Activated CD4-positive, CD25-positive, alpha-beta regulatory T cell treated with anti-CD3 and anti-CD28 coated beads, Interleukin-2, amount 50 U/mL, for 72 hours (primary cell): Measurements from ENCODE around the gene CFAP73.
"Not testable (repeated sequence)": the region's sequence is repeated elsewhere in the genome, so short reads cannot be mapped to it uniquely, and the experiment has no call there.

Source experiments
- DNase-seq: peaks from one replicate; pipeline ENCODE4 v3.0.0; 2021

The CFAP73 gene

GRCh38 chr12:113196582-113196981, 47.1 kb downstream of the CFAP73 start:
- DNase-seq = no peak

DNA sequence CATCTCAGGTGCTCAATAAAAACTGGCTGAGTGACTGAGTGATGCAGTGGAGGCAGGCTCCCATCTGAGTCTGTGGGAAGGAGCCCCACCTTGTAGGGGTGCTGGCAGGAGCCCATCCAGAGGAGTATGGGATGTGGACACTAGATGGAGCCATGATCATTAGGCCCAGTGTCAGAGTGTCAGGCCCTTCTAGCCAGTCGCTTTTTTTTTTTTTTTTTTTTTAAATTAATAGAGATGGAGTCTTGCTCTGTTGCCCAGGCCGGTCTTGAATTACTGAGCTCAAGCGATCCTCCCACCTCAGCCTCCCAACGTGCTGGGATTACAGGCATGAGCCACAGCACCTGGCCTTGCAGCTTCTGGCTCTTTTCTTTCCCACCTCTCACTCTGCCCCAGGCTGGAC, 47.5 kb downstream of the CFAP73 start:
- DNase-seq = no peak

- no peak for DNase-seq
These were observed 48.1 kb downstream of the CFAP73 start for GRCh38 chr12:113197518-113198077.

DNA sequence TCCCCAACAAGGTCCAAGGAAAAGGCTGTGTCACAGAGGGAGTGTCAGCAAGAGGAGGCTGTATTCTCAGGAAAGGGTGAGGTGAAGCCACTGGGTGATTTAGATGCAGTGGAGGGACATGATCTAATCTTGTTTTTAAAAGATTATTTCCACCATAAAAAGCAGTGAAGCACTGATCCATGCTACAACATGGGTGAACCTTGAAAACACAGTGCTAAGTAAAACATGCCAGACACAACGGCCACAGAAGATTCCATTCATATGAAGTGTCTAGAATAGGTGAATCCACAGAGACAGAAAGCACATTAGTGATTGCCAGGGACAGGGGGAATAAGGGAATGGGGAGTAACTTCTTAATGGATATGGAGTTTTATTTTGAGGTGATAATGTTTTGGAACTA, 48.8 kb downstream of the CFAP73 start:
- DNase-seq = no peak

GRCh38 chr12:113200021-113200797, 50.7 kb downstream of the CFAP73 start:
- DNase-seq = no peak

- DNase-seq = no peak
These were observed 52.0 kb downstream of the CFAP73 start for GRCh38 chr12:113201187-113202177.

GRCh38 chr12:113202300-113203075, 53.0 kb downstream of the CFAP73 start:
- DNase-seq = no peak

GRCh38 chr12:113203852-113204760, 54.6 kb downstream of the CFAP73 start:
- no peak for DNase-seq

DNA sequence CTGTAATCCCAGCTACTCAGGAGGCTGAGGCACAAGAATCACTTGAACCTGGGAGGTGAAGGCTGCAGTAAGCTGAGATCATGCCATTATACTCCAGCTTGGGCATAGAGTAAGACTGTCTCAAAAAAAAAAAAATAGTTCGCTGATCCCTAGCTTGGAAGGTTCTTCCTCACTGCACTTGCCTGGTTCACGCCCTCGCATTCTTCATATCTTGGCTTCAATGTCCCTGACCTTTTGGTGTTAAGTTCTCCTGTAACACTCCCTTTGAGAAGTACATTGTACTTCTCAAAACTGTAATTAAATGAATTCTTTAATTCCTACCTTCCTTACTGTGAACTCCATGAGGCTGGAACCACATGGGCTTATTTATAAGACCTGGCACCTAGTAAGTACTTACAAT, 55.3 kb downstream of the CFAP73 start:
- DNase-seq = no peak

GRCh38 chr12:113206802-113207201, 57.3 kb downstream of the CFAP73 start:
- DNase-seq = not testable (repeated sequence)

DNA sequence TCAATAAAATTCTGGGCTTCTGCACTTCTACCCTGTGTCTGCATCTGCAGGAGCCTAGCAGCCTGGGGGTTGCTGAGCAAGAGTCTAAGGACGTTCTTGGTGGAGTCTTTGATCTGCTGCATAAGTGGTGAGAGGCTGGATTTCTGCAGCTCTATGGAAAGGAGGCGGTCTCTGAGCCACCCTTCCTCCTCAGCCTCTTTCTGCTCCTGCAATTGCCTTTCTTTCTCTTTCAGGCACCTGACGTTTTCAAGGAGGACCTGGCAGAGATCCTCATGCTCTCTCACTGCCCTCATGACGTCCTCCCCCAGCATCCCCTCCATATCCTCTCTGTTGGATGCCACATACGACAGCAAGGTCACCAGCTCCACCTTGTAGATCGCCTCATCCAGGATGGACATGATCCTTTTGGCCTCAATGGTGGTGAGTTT, 58.1 kb downstream of the CFAP73 start:
- no peak for DNase-seq

GRCh38 chr12:113208041-113208934, 58.8 kb downstream of the CFAP73 start:
- DNase-seq = peak; percentile 57
